ENCODE results near the gene RASGRP3.

DNA sequence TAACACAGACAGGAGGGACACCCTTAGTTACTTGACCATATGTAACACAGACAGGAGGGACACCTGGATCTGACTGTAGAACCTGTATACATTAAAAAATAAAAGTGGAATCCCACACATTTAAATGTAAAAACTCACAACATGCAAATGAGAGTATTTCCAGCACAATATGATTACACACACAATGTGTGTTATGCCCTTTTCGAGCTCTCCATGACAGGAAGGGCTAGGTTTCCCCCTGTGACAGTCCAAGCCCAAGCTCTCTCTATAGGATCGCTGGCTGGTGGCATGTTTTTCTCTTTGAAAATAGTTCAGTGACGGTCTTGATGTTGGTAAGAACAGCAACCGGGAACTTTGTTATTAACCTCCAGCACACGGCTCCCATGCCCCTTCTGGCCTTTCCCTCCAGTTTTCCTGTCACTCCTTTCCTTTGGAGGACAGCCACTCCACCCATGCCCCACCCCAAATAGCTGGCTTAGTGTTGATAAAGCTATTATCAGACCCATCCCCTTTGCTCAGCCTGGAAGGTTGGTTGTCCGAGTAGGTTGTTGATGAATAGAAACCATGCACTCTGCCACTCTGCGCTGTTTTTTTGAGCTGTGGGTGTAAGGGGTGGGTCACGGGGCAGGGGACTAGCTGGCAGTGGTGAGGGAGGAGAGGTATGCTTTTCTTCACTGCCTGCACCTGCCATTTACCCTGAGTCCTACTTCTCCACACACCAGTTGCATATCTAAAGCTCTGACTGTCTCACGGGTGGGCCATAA lies 2.7 kb downstream of the RASGRP3 start:
- TF ChIP-seq, protein P1, sequence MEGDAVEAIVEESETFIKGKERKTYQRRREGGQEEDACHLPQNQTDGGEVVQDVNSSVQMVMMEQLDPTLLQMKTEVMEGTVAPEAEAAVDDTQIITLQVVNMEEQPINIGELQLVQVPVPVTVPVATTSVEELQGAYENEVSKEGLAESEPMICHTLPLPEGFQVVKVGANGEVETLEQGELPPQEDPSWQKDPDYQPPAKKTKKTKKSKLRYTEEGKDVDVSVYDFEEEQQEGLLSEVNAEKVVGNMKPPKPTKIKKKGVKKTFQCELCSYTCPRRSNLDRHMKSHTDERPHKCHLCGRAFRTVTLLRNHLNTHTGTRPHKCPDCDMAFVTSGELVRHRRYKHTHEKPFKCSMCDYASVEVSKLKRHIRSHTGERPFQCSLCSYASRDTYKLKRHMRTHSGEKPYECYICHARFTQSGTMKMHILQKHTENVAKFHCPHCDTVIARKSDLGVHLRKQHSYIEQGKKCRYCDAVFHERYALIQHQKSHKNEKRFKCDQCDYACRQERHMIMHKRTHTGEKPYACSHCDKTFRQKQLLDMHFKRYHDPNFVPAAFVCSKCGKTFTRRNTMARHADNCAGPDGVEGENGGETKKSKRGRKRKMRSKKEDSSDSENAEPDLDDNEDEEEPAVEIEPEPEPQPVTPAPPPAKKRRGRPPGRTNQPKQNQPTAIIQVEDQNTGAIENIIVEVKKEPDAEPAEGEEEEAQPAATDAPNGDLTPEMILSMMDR (IDR thresholded peaks at IDR 0.05; ENCODE audit: low read length) = no peak
- TF ChIP-seq EZH2 (IDR thresholded peaks at IDR 0.05; ENCODE audit: borderline replicate concordance, low read length) = no peak
